Adrenal gland (tissue), 12 donors: ENCODE results near the gene RIMBP2. TPM values are rescaled to one million over a fixed set of nuclear protein-coding genes. Genes with fewer than 3 reads are reported as not detected.

Experiments used
- DNase-seq, 7 donors: peaks; one replicate each; pipeline ENCODE4 v3.0.0-alpha.2; 2019 to 2020
- H3K27ac ChIP-seq, 5 donors: fragments of 200-600 bp; sonication (generic) in 4 of 5; 1 replicate in 3 of 5; 2 replicates in 2 of 5; pipeline versions ENCODE4 v1.5.1 to v1.8.0; 2016 to 2020; ENCODE audit warnings: mild to moderate bottlenecking in 1 of 5
- H3K27me3 ChIP-seq: fragments of 200-600 bp; 2 replicates; pipeline ENCODE4 v1.8.0; 2021
- H3K36me3 ChIP-seq, 2 donors: fragments of 200-600 bp; replicated peaks in 1 of 2; 1 replicate in 1 of 2; 2 replicates in 1 of 2; pipeline versions ENCODE4 v1.5.1 to v1.8.0; 2018 to 2022
- H3K4me1 ChIP-seq, 2 donors: fragments of 200-600 bp; replicated peaks in 1 of 2; 1 replicate in 1 of 2; 2 replicates in 1 of 2; pipeline versions ENCODE4 v1.5.1 to v1.8.0; 2018 to 2021
- H3K4me3 ChIP-seq, 4 donors: fragments of 200-600 bp; sonication (generic) in 3 of 4; one replicate each; pipeline ENCODE4 v1.5.1; 2016 to 2018
- H3K9me3 ChIP-seq, 3 donors: fragments of 200-600 bp; sonication (generic) in 1 of 3; replicated peaks in 1 of 3; 1 replicate in 2 of 3; 2 replicates in 1 of 3; pipeline versions ENCODE4 v1.5.1 to v1.8.0; 2016 to 2021
- CTCF ChIP-seq, 6 experiments: fragments of 450-650 bp in 4 of 6; fragments of 200-600 bp in 2 of 6; sonication (generic) in 1 of 6; IDR thresholded peaks; 1 replicate in 5 of 6; 2 replicates in 1 of 6; pipeline versions ENCODE4 v1.5.1 to v1.8.0; 2016 to 2021; ENCODE audit warnings: antibody characterized with exemption in 6 of 6, mild to moderate bottlenecking in 2 of 6, moderate library complexity in 1 of 6
- POLR2A ChIP-seq, 2 donors: fragments of 450-650 bp; IDR thresholded peaks; one replicate each; pipeline ENCODE4 v1.6.1; 2017; ENCODE audit warnings: antibody characterized with exemption in 2 of 2, mild to moderate bottlenecking in 2 of 2, moderate library complexity in 1 of 2
- WGBS, 4 donors: extraction: QIAGEN DNeasy Blood & Tissue Kit in 2 of 4; methylation state at CpG; one replicate each; pipeline versions ENCODE4 v1.1.5 to v1.1.7; 2013 to 2017; 5-methylcytosine and 5-hydroxymethylcytosine counted together
- intact Hi-C, 2 donors: fragments of 100-400 bp; cut with DNase I; formaldehyde crosslinking; loops; one replicate each; pipeline versions ENCODE4 v1.14.1 to v1.15.0; 2022 to 2023
- polyA plus RNA-seq, 3 donors: library from polyadenylated mRNA; stranded (reverse); fragments of 200-250 nt in 2 of 3; fragments of 350-450 nt in 1 of 3; fragmentation: Illumina TruSeq in 1 of 3; extraction: RNeasy Lipid Tissue Mini Kit (QIAGEN cat#74804) in 1 of 3; gene quantifications; one replicate each; pipeline ENCODE4 v1.2.3, GENCODE V29; 2013 to 2014
- total RNA-seq, 9 donors: library from RNA; depleted of rRNA in 4 of 9; stranded (reverse); fragments of >200 nt in 4 of 9; fragments of 120-200 nt in 1 of 9; fragmentation: NEBNext Ultra II Directional in 1 of 9; extraction: Animal tissue kit (Norgen Biotek cat#: 25700) in 1 of 9; gene quantifications; one replicate each; pipeline versions ENCODE4 v1.1.0 to v1.2.4, GENCODE V29; 2013 to 2023
- donor health status: healthy with polysubstance abuse.
- donor health status: Bipolar disorder and iron deficiency.
- donor health status: DM: yes; HTN: yes; CAD: no.
- donor health status: DM: no; HTN: no; CAD: no.
- donor health status: DM: no; HTN: no; CAD: no.
- donor health status: DM: yes; HTN: yes; CAD: no.

RIMBP2 gene
- total and polyA plus RNA-seq, 12 donors = 0.18 to 23.9 (median 6.3) TPM; not detected in 2

- WGBS, 4 donors = 64 to 77% (median 70%) methylated on average over 3 of the region's 3 CpGs
- Histone ChIP-seq H3K36me3 (no peaks in the 10 kb centered on the region), H3K27ac (no peak overlapping the region), H3K9me3 (no peaks in the 10 kb centered on the region), H3K27me3 (no peaks in the 10 kb centered on the region), H3K4me1 (no peaks in the 10 kb centered on the region), H3K4me3 (no peak overlapping the region)
- no peak for DNase-seq
- intact Hi-C loops = no loop called here
- TF ChIP-seq CTCF (IDR thresholded peaks at IDR 0.05) = no peak
- TF ChIP-seq POLR2A (IDR thresholded peaks at IDR 0.05) = no peak
Measured at GRCh38 chr12:130549361-130549760, 166.7 kb downstream of the RIMBP2 start.

- DNase-seq = peak in 1 of 7 donors; percentile 68
- TF ChIP-seq CTCF (IDR thresholded peaks at IDR 0.05) (no peak), POLR2A (IDR thresholded peaks at IDR 0.05) (no peak)
- H3K27me3 ChIP-seq = no peaks in the 10 kb centered on the region
- intact Hi-C loops = no loop called here
- H3K27ac ChIP-seq = peak overlapping the region in 1 of 5 donors; percentile 43
- no peaks in the 10 kb centered on the region for H3K9me3 ChIP-seq
- no peaks in the 10 kb centered on the region for H3K36me3 ChIP-seq
- WGBS, 4 donors = 65 to 77% (median 73%) methylated on average over 13 of the region's 13 CpGs
- no peak overlapping the region for H3K4me3 ChIP-seq
- no peaks in the 10 kb centered on the region for H3K4me1 ChIP-seq
Measured at GRCh38 chr12:130547480-130548155, 168.5 kb downstream of the RIMBP2 start.

- H3K27me3 ChIP-seq = no peaks in the 10 kb centered on the region
- no peaks in the 10 kb centered on the region for H3K9me3 ChIP-seq
- H3K27ac ChIP-seq = no peak overlapping the region
- no peaks in the 10 kb centered on the region for H3K36me3 ChIP-seq
- DNase-seq = no peak
- no peaks in the 10 kb centered on the region for H3K4me1 ChIP-seq
- TF ChIP-seq CTCF (IDR thresholded peaks at IDR 0.05) = no peak
- TF ChIP-seq POLR2A (IDR thresholded peaks at IDR 0.05) = no peak
- H3K4me3 ChIP-seq = no peak overlapping the region
- 76 to 87% (median 83%) methylated on average over 11 of the region's 11 CpGs for WGBS, 4 donors
- intact Hi-C loops = no loop called here
Measured at GRCh38 chr12:130546494-130546893, 169.6 kb downstream of the RIMBP2 start.

GRCh38 chr12:130545475-130545874 lies 170.6 kb downstream of the RIMBP2 start:
- DNase-seq = no peak
- H3K4me1 ChIP-seq = no peaks in the 10 kb centered on the region
- 65 to 72% (median 69%) methylated on average over 17 of the region's 17 CpGs for WGBS, 4 donors
- H3K9me3 ChIP-seq = no peaks in the 10 kb centered on the region
- TF ChIP-seq CTCF (IDR thresholded peaks at IDR 0.05) (no peak), POLR2A (IDR thresholded peaks at IDR 0.05) (no peak)
- no peak overlapping the region for H3K4me3 ChIP-seq
- H3K36me3 ChIP-seq = no peaks in the 10 kb centered on the region
- no peak overlapping the region for H3K27ac ChIP-seq
- intact Hi-C loops = no loop called here
- H3K27me3 ChIP-seq = no peaks in the 10 kb centered on the region
